ENCODE data around the gene MCM3AP.

The MCM3AP gene

GRCh38 chr21:46220275-46220810 lies 65.1 kb downstream of the MCM3AP start:
- no peak for DNase-seq (ENCODE audit: low read depth in 2 of 2, low spot score in 1 of 2)

GRCh38 chr21:46219591-46220239 lies 65.7 kb downstream of the MCM3AP start:
- DNase-seq (ENCODE audit: low read depth in 2 of 2, low spot score in 1 of 2): no peak

GRCh38 chr21:46218906-46219590 lies 66.4 kb downstream of the MCM3AP start:
- DNase-seq (ENCODE audit: low read depth in 2 of 2, low spot score in 1 of 2): no peak

GRCh38 chr21:46217511-46218196 lies 67.8 kb downstream of the MCM3AP start:
- no peak for DNase-seq (ENCODE audit: low read depth in 2 of 2, low spot score in 1 of 2)

GRCh38 chr21:46216132-46216747 lies 69.2 kb downstream of the MCM3AP start:
- DNase-seq (ENCODE audit: low read depth in 2 of 2, low spot score in 1 of 2): no peak

GRCh38 chr21:46215436-46216131 lies 69.8 kb downstream of the MCM3AP start:
- DNase-seq (ENCODE audit: low read depth in 2 of 2, low spot score in 1 of 2): no peak

- no peak for DNase-seq (ENCODE audit: low read depth in 2 of 2, low spot score in 1 of 2)
Observed at GRCh38 chr21:46214478-46215340, 70.7 kb downstream of the MCM3AP start.

- DNase-seq (ENCODE audit: low read depth in 2 of 2, low spot score in 1 of 2): no peak
Observed at GRCh38 chr21:46213620-46214286, 71.7 kb downstream of the MCM3AP start.

GRCh38 chr21:46212721-46213484 lies 72.5 kb downstream of the MCM3AP start:
- DNase-seq (ENCODE audit: low read depth in 2 of 2, low spot score in 1 of 2): no peak

- DNase-seq (ENCODE audit: low read depth in 2 of 2, low spot score in 1 of 2): no peak
Observed at GRCh38 chr21:46211786-46212720, 73.4 kb downstream of the MCM3AP start.

GRCh38 chr21:46211376-46211775 lies 74.0 kb downstream of the MCM3AP start:
- no peak for DNase-seq (ENCODE audit: low read depth in 2 of 2, low spot score in 1 of 2)

- no peak for DNase-seq (ENCODE audit: low read depth in 2 of 2, low spot score in 1 of 2)
Observed at GRCh38 chr21:46210378-46211136, 74.9 kb downstream of the MCM3AP start.

GRCh38 chr21:46208761-46209721 lies 76.4 kb downstream of the MCM3AP start:
- DNase-seq (ENCODE audit: low read depth in 2 of 2, low spot score in 1 of 2): no peak

- no peak for DNase-seq (ENCODE audit: low read depth in 2 of 2, low spot score in 1 of 2)
Observed at GRCh38 chr21:46207920-46208591, 77.4 kb downstream of the MCM3AP start.

Data from stimulated activated CD8-positive, alpha-beta memory T cell treated with anti-CD3 and anti-CD28 coated beads, Interleukin-4, amount 100 ng/mL, for 1 hour (primary cell).